GM12891 (cell line): ENCODE data around the gene ZNF236.

Source experiments
- PAX5 ChIP-seq: IDR thresholded peaks from 2 replicates; pipeline ENCODE4 v1.6.1; 2011; ENCODE audit warnings: low read length, moderate library complexity, mild to moderate bottlenecking; ENCODE audit not compliant: insufficient read depth, severe bottlenecking
- POLR2A ChIP-seq: IDR thresholded peaks from 2 replicates; pipeline ENCODE4 v1.6.1; 2011; ENCODE audit warnings: low read depth, low read length, control low read depth
- POLR2AphosphoS5 ChIP-seq: IDR thresholded peaks from 2 replicates; pipeline ENCODE4 v1.6.1; 2011; ENCODE audit warnings: low read depth, low read length, control low read depth
- POU2F2 ChIP-seq: IDR thresholded peaks from 2 replicates; pipeline ENCODE4 v1.6.1; 2011; ENCODE audit warnings: low read depth, mild to moderate bottlenecking, control low read depth, low read length, moderate library complexity
- SPI1 ChIP-seq: IDR thresholded peaks from 2 replicates; pipeline ENCODE4 v1.6.1; 2011; ENCODE audit warnings: low read depth, low read length, control low read depth
- TAF1 ChIP-seq: IDR thresholded peaks from 2 replicates; pipeline ENCODE4 v1.6.1; 2011; ENCODE audit warnings: low read depth, low read length, control low read depth

DNA sequence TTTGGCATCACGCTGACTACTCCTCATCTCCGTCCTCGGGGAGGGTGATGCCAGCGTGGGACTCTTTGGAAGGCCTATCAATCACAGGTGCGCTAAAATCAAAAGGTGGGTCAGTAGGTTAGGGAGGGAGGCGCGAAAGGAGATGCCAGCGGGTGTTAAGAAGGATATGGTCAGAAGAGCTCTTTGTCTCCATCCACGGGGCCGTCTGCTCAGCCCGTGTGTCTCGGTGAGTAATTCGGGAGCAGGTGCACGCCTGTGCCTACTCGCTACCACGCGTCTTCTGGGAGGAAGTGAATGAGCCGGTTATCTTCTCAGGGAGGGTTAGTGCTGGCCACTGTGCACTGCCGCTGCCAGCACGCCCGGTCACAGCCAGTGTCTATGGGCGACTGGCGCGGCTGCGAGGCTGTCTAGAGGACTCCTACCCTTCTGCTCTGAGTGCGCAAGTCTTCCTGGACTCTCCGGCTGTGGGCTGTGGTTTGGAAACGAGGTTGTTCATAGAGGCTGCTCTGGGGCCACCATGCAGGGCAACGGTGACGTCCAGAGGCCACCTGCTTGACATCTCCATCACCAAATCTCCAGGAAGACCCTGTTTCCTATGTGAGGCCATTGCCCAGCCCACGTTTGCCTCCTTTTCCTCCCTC, 156.9 kb downstream of the ZNF236 start:
- no peak for TF ChIP-seq POLR2AphosphoS5
- TF ChIP-seq POLR2A: no peak
- TF ChIP-seq TAF1: no peak
- TF ChIP-seq POU2F2: no peak
- no peak for TF ChIP-seq SPI1
- no peak for TF ChIP-seq PAX5
